LNCAP (cell line): ENCODE results near the gene TSPAN7.

Source experiments
- TF ChIP-seq, protein P1 (sequence below): fragments of 450-650 bp; IDR thresholded peaks from 2 replicates; pipeline ENCODE4 v1.5.1; 2017; ENCODE audit warnings: mild to moderate bottlenecking

Gene TSPAN7

DNA sequence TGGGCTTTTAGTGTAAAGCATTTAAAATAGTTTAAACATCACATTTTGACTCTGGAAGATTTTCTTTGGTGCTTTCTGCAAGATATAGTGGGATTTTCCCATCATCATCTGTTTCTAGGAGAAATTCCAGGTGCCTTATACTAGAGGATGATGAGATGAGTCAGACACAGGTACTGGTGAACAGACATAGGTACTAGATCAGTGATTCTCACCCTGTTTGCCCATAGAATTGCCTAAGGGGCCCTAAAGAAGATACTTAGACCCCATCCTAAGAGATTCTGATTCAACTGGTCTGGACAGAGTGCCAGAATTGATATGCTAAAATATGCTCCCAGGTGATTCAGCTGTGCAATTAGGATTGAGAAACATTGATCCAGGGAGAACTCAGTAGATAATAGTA is 9.7 kb downstream of the TSPAN7 start:
- TF ChIP-seq, protein P1, sequence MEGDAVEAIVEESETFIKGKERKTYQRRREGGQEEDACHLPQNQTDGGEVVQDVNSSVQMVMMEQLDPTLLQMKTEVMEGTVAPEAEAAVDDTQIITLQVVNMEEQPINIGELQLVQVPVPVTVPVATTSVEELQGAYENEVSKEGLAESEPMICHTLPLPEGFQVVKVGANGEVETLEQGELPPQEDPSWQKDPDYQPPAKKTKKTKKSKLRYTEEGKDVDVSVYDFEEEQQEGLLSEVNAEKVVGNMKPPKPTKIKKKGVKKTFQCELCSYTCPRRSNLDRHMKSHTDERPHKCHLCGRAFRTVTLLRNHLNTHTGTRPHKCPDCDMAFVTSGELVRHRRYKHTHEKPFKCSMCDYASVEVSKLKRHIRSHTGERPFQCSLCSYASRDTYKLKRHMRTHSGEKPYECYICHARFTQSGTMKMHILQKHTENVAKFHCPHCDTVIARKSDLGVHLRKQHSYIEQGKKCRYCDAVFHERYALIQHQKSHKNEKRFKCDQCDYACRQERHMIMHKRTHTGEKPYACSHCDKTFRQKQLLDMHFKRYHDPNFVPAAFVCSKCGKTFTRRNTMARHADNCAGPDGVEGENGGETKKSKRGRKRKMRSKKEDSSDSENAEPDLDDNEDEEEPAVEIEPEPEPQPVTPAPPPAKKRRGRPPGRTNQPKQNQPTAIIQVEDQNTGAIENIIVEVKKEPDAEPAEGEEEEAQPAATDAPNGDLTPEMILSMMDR, result no peak

DNA sequence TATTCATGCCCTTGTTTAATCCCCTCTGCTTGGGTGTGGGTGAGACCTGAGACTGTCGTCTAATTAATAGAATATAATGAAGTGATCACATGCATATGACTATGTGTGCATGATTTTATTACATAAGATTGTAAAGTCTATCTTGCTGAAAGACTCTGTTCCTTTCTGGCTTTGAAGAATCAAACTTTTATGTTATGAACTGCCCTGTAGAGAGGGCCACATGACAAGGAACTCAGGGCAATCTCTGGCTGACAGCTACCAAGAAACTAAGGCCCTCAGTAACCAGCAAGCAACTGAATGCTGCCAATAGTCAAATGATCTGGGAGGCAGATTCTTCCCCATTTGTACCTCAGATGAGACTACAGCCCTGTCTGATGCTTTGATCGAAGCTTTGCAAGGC is 13.5 kb downstream of the TSPAN7 start:
- TF ChIP-seq, protein P1, result no peak

DNA sequence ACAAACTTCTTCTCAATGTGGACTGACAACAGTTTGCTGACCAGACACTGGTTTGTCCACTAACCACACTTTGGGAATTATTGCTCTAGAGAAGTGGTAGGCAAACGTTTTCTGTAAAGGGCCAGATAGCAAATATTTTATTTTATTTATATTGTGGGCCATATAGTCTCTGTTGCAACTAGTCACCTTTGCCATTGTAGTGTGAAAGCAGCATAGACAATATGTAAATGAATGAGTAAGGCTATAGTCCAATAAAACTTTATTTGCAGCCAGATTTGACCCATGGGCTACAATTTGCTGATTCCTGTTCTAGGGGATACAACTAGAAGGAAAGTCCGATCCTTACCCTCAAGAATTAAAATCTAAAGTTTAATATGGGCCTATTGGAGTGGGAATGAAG is 14.5 kb downstream of the TSPAN7 start:
- TF ChIP-seq, protein P1, result no peak

DNA sequence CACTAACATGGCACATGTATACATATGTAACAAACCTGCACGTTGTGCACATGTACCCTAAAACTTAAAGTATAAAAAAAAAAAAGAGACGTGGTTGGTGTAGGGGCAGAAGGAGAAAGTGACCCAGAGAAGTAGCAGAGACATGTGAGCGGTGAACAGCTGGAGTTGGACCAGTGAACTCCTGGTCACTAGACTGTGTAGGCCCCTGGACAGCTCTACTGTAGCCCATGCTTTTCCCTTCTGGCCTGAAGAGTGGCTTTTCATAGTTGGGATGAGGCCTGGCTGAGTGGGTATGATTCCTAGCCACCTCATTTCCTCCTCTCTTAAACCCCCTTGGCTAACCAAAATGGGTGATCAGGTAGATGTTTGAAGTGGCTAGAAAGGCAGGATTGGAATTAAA is 16.4 kb downstream of the TSPAN7 start:
- TF ChIP-seq, protein P1, result no peak

DNA sequence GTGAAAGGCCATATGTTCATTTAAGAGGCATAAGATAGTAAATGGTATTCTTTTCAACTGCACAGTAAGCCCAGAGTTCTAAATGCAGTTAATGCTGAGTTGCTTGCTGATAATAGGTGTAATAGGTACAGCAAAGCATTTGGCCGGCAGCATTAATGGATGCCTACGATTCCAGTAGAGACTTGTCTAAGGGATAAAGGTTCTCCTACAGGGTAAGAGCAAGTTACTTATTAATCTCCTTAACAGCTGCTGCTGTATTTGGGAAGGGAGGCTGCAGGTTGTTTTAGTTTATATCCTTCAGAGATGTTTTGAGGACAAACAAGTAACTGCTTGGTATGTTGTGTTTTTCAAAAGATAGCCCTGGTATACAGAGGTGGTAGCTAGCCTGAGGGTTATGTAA is 16.8 kb downstream of the TSPAN7 start:
- TF ChIP-seq, protein P1, result no peak

DNA sequence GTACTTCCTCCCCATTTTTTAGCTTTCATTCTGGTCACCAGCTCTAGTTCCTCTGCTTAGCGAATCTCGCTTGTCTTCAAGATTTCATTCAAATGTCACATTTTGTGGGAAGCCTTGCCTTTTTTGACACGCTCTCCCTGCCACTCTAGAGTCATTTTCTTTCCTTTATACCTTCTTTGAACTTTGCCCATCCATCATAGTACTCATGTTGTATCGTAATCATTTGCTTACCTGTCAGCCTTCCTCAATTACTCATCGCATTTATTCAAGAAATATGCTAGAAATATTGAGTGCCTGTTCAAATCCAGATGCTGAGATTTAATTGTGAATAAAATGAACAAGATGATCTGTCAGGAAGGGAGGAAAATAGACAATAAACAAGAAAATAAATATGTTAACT is 21.8 kb downstream of the TSPAN7 start:
- TF ChIP-seq, protein P1, result no peak

DNA sequence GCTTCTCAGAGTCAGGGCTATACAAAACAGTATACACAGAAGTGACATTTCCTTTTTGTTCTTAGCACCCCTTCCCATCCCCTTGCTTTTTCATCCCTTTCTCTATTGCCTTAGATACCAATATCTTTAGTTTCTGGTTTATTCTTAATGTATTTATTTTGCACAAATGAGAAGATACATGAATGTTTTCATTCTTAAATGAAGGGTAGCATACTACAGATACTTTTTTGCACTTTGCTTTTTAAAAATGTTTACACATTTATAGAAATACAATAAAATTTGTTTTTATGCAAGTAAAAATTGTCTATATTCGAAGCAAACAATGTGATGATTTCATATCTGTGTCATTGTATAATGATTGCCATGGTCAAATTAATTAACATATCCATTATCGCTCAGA is 33.1 kb downstream of the TSPAN7 start:
- TF ChIP-seq, protein P1, result no peak

DNA sequence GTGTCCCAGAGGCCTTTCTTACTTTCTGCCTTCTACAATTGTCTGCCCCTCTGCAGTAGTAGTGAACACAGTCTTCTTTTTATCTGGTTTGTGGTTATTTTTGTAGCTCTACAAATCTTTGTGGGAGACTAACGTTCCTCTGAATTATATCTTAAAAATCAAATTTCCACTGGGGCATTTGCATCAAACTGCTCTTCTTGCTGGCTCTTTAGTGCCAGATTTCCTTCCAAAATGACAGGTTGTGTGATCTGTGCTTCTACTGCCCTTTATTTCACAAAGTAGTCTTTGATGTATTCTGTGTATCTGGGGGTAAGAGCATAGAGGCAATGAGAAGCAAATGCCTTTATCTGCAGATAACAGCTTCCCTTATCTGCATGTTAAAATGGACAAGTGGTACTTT is 34.5 kb downstream of the TSPAN7 start:
- TF ChIP-seq, protein P1, result no peak
